Mesenchymal stem cell (in vitro differentiated cells and primary cell): ENCODE data around the gene CA6.
"Not testable (repeated sequence)": the region's sequence is repeated elsewhere in the genome, so short reads cannot be mapped to it uniquely, and the experiment has no call there.

Source experiments
- DNase-seq: peaks from one replicate; pipeline ENCODE4 v3.0.0-alpha.2; 2013
- H2AFZ ChIP-seq: one replicate; pipeline ENCODE4 v1.6.1; 2013; ENCODE audit warnings: low read depth, mild to moderate bottlenecking, control low read depth, inconsistent platforms, low read length, moderate library complexity
- H2AK5ac ChIP-seq: 2 replicates; pipeline ENCODE4 v1.6.1; 2013; ENCODE audit warnings: low read length, moderate library complexity, mild to moderate bottlenecking, inconsistent platforms; ENCODE audit not compliant: severe bottlenecking
- H2BK120ac ChIP-seq: one replicate; pipeline ENCODE4 v1.6.1; 2013; ENCODE audit warnings: low read depth, mild to moderate bottlenecking, inconsistent platforms, low read length, moderate library complexity
- H2BK12ac ChIP-seq, 2 experiments: one replicate each; pipeline ENCODE4 v1.6.1; 2013; ENCODE audit warnings: inconsistent platforms in 2 of 2, low read length in 2 of 2, mild to moderate bottlenecking in 2 of 2, moderate library complexity in 2 of 2, control low read depth in 1 of 2
- H2BK15ac ChIP-seq: one replicate; pipeline ENCODE4 v1.6.1; 2013; ENCODE audit warnings: mild to moderate bottlenecking, low read depth, inconsistent platforms; ENCODE audit not compliant: poor library complexity, severe bottlenecking
- H2BK5ac ChIP-seq: 2 replicates; pipeline ENCODE4 v1.6.1; 2013; ENCODE audit warnings: low read depth, mild to moderate bottlenecking, low read length, control low read depth, inconsistent platforms; ENCODE audit not compliant: poor library complexity, severe bottlenecking
- H3K14ac ChIP-seq, 2 experiments: one replicate each; pipeline ENCODE4 v1.6.1; 2013; ENCODE audit warnings: inconsistent platforms in 2 of 2, low read length in 2 of 2, control low read depth in 1 of 2, mild to moderate bottlenecking in 1 of 2, moderate library complexity in 1 of 2
- H3K18ac ChIP-seq, 2 experiments: one replicate each; pipeline ENCODE4 v1.6.1; 2013; ENCODE audit warnings: inconsistent platforms in 2 of 2, low read length in 2 of 2, control low read depth in 1 of 2, low read depth in 1 of 2, mild to moderate bottlenecking in 1 of 2
- H3K23ac ChIP-seq, 2 experiments: one replicate each; pipeline ENCODE4 v1.6.1; 2013; ENCODE audit warnings: inconsistent platforms in 2 of 2, low read length in 2 of 2, mild to moderate bottlenecking in 2 of 2, moderate library complexity in 2 of 2, control low read depth in 1 of 2
- H3K27ac ChIP-seq: 2 replicates; pipeline ENCODE4 v1.5.1; 2013; ENCODE audit warnings: mild to moderate bottlenecking, moderate library complexity, low read length, control low read depth, inconsistent platforms; ENCODE audit not compliant: poor library complexity, severe bottlenecking
- H3K27me3 ChIP-seq, 2 experiments: 2 replicates each; pipeline versions ENCODE4 v1.6.1 to v1.7.0; 2013; ENCODE audit warnings: low read length in 2 of 2, mild to moderate bottlenecking in 2 of 2, moderate library complexity in 2 of 2, control low read depth in 1 of 2, inconsistent platforms in 1 of 2; ENCODE audit not compliant: control insufficient read depth in 1 of 2, insufficient read depth in 1 of 2
- H3K36me3 ChIP-seq, 2 experiments: 2 replicates each; pipeline versions ENCODE4 v1.6.1 to v1.7.0; 2013; ENCODE audit warnings: low read length in 2 of 2, control low read depth in 1 of 2, inconsistent platforms in 1 of 2, low read depth in 1 of 2, mild to moderate bottlenecking in 1 of 2; ENCODE audit not compliant: insufficient read depth in 2 of 2, control insufficient read depth in 1 of 2
- H3K4ac ChIP-seq, 2 experiments: one replicate each; pipeline ENCODE4 v1.6.1; 2013; ENCODE audit warnings: inconsistent platforms in 2 of 2, low read length in 2 of 2, mild to moderate bottlenecking in 2 of 2, moderate library complexity in 2 of 2, control low read depth in 1 of 2, low read depth in 1 of 2
- H3K4me1 ChIP-seq: 2 replicates; pipeline ENCODE4 v1.6.1; 2013; ENCODE audit warnings: low read depth, low read length, control low read depth; ENCODE audit not compliant: control insufficient read depth, insufficient read depth
- H3K4me2 ChIP-seq: 2 replicates; pipeline ENCODE4 v1.6.1; 2013; ENCODE audit warnings: low read length, mild to moderate bottlenecking, inconsistent platforms; ENCODE audit not compliant: poor library complexity, severe bottlenecking
- H3K4me3 ChIP-seq, 2 experiments: 2 replicates each; pipeline versions ENCODE4 v1.5.1 to v1.7.0; 2013; ENCODE audit warnings: low read length in 2 of 2, mild to moderate bottlenecking in 2 of 2, control low read depth in 1 of 2, low read depth in 1 of 2; ENCODE audit not compliant: insufficient read depth in 1 of 2
- H3K79me1 ChIP-seq: replicated peaks from 2 replicates; pipeline ENCODE4 v1.6.1; 2013; ENCODE audit warnings: mild to moderate bottlenecking, control low read depth, low read length, inconsistent platforms; ENCODE audit not compliant: poor library complexity, severe bottlenecking
- H3K9ac ChIP-seq: 2 replicates; pipeline ENCODE4 v1.7.0; 2013; ENCODE audit warnings: mild to moderate bottlenecking, low read length, moderate library complexity
- H3K9me3 ChIP-seq: 2 replicates; pipeline ENCODE4 v1.7.0; 2013; ENCODE audit warnings: mild to moderate bottlenecking, low read length; ENCODE audit not compliant: control insufficient read depth
- H4K8ac ChIP-seq: one replicate; pipeline ENCODE4 v1.6.1; 2013; ENCODE audit warnings: inconsistent platforms, mild to moderate bottlenecking, low read length, moderate library complexity
- H4K91ac ChIP-seq: one replicate; pipeline ENCODE4 v1.6.1; 2013; ENCODE audit warnings: mild to moderate bottlenecking, low read length, inconsistent platforms
- WGBS: methylation state at CpG from one replicate; pipeline ENCODE4 v1.1.7; 2013; ENCODE audit warnings: mixed read lengths; 5-methylcytosine and 5-hydroxymethylcytosine counted together

CA6 gene

GRCh38 chr1:8925960-8926359 is 19.7 kb upstream of the CA6 start:
- no peak overlapping the region for H3K4me3 ChIP-seq
- no peak overlapping the region for H2AK5ac ChIP-seq
- no peak overlapping the region for H3K4ac ChIP-seq
- H2BK15ac ChIP-seq, result no peak overlapping the region
- H3K9me3 ChIP-seq, result no peaks in the 10 kb centered on the region
- no peaks in the 10 kb centered on the region for H3K36me3 ChIP-seq
- H2BK12ac ChIP-seq, result no peak overlapping the region
- no peak overlapping the region for H3K14ac ChIP-seq
- peaks cover 19 to 48% of the 10 kb centered on the region in 2 experiments for H3K27me3 ChIP-seq
- H3K18ac ChIP-seq, result no peak overlapping the region
- no peak overlapping the region for H2BK120ac ChIP-seq
- no peak overlapping the region for H4K8ac ChIP-seq
- no peak overlapping the region for H3K4me2 ChIP-seq
- no peak overlapping the region for H4K91ac ChIP-seq
- no peak overlapping the region for H3K27ac ChIP-seq
- DNase-seq, result no peak
- no peaks in the 10 kb centered on the region for H3K79me1 ChIP-seq
- WGBS, result 91% methylated on average over 9 of the region's 9 CpGs
- H3K23ac ChIP-seq, result no peak overlapping the region
- H2AFZ ChIP-seq, result no peak overlapping the region
- H3K4me1 ChIP-seq, result no peaks in the 10 kb centered on the region
- no peak overlapping the region for H2BK5ac ChIP-seq
- H3K9ac ChIP-seq, result no peak overlapping the region

GRCh38 chr1:8926707-8927694 is 18.7 kb upstream of the CA6 start:
- Histone ChIP-seq H2BK12ac (no peak overlapping the region), H3K4ac (no peak overlapping the region), H2BK15ac (no peak overlapping the region), H3K23ac (no peak overlapping the region), H3K27me3 (peaks cover 19 to 39% of the 10 kb centered on the region in 2 experiments), H2AK5ac (no peak overlapping the region), H3K4me2 (no peak overlapping the region), H3K27ac (no peak overlapping the region), H3K4me3 (no peak overlapping the region), H3K4me1 (no peaks in the 10 kb centered on the region), H2AFZ (no peak overlapping the region), H3K14ac (no peak overlapping the region), H3K18ac (no peak overlapping the region), H2BK120ac (no peak overlapping the region), H4K91ac (no peak overlapping the region), H3K79me1 (no peaks in the 10 kb centered on the region), H3K36me3 (no peaks in the 10 kb centered on the region), H4K8ac (no peak overlapping the region), H2BK5ac (no peak overlapping the region), H3K9ac (no peak overlapping the region), H3K9me3 (no peaks in the 10 kb centered on the region)
- 89% methylated on average over 11 of the region's 12 CpGs for WGBS
- DNase-seq, result no peak

GRCh38 chr1:8930116-8930515 is 15.6 kb upstream of the CA6 start:
- H2AK5ac ChIP-seq, result no peak overlapping the region
- H3K36me3 ChIP-seq, result no peaks in the 10 kb centered on the region
- H4K8ac ChIP-seq, result no peak overlapping the region
- no peak overlapping the region for H2BK5ac ChIP-seq
- H3K9me3 ChIP-seq, result no peaks in the 10 kb centered on the region
- H3K9ac ChIP-seq, result no peak overlapping the region
- no peak overlapping the region for H2BK12ac ChIP-seq
- H3K4ac ChIP-seq, result no peak overlapping the region
- no peak overlapping the region for H3K23ac ChIP-seq
- H3K4me2 ChIP-seq, result no peak overlapping the region
- H3K14ac ChIP-seq, result no peak overlapping the region
- DNase-seq, result no peak
- no peaks in the 10 kb centered on the region for H3K79me1 ChIP-seq
- H2BK15ac ChIP-seq, result no peak overlapping the region
- H2BK120ac ChIP-seq, result no peak overlapping the region
- H4K91ac ChIP-seq, result no peak overlapping the region
- peaks cover 12 to 21% of the 10 kb centered on the region in 2 experiments for H3K27me3 ChIP-seq
- H3K4me3 ChIP-seq, result no peak overlapping the region
- H3K27ac ChIP-seq, result no peak overlapping the region
- 85% methylated on average over 4 of the region's 4 CpGs for WGBS
- H3K18ac ChIP-seq, result no peak overlapping the region
- H2AFZ ChIP-seq, result no peak overlapping the region
- no peaks in the 10 kb centered on the region for H3K4me1 ChIP-seq

- H3K4ac ChIP-seq, H2BK15ac ChIP-seq, H3K4me2 ChIP-seq, H2AK5ac ChIP-seq, H3K4me3 ChIP-seq, H3K9ac ChIP-seq, H2BK5ac ChIP-seq, H3K23ac ChIP-seq, H4K8ac ChIP-seq, H2BK12ac ChIP-seq, DNase-seq, H2BK120ac ChIP-seq, H3K18ac ChIP-seq, H4K91ac ChIP-seq, H3K4me1 ChIP-seq, H3K9me3 ChIP-seq, H2AFZ ChIP-seq, H3K27ac ChIP-seq, H3K14ac ChIP-seq, H3K36me3 ChIP-seq, H3K27me3 ChIP-seq, H3K79me1 ChIP-seq: not testable (repeated sequence)
- WGBS, result 93% methylated on average over 7 of the region's 7 CpGs
These were observed 8.6 kb upstream of the CA6 start for GRCh38 chr1:8937051-8937450.
